GM23338 (cell line): Measurements from ENCODE around the gene SMURF2. TPM values are rescaled to one million over a fixed set of nuclear protein-coding genes. Genes with fewer than 3 reads are reported as not detected.

Experiments used
- CREB1 ChIP-seq: fragments of 250-450 bp; sonication (Bioruptor Pico); IDR thresholded peaks from 2 replicates; pipeline ENCODE4 v1.5.0; 2020; ENCODE audit warnings: low read depth, mild to moderate bottlenecking, moderate library complexity
- EZH2 ChIP-seq: fragments of 200-600 bp; sonication (generic); IDR thresholded peaks from one replicate; pipeline ENCODE4 v1.8.0; 2017; ENCODE audit warnings: antibody characterized with exemption, mild to moderate bottlenecking, low read depth; ENCODE audit not compliant: unreplicated experiment
- EZH2phosphoT487 ChIP-seq: fragments of 200-600 bp; sonication (generic); IDR thresholded peaks from one replicate; pipeline ENCODE4 v1.8.1; 2018; ENCODE audit warnings: antibody characterized with exemption; ENCODE audit not compliant: unreplicated experiment
- STAT1 ChIP-seq: IDR thresholded peaks from one replicate; pipeline ENCODE4 v1.6.1; 2016; ENCODE audit warnings: antibody characterized with exemption; ENCODE audit not compliant: unreplicated experiment
- ZNF114 ChIP-seq: fragments of 250-450 bp; sonication (Bioruptor Pico); IDR thresholded peaks from 2 replicates; pipeline ENCODE4 v1.5.0; 2020; ENCODE audit warnings: mild to moderate bottlenecking, moderate library complexity
- ZNF462 ChIP-seq: fragments of 250-450 bp; sonication (Bioruptor Pico); IDR thresholded peaks from 2 replicates; pipeline ENCODE4 v1.5.0; 2020; ENCODE audit warnings: mild to moderate bottlenecking, moderate library complexity
- polyA plus RNA-seq: library from polyadenylated mRNA; unstranded; fragments of >200 nt; fragmentation: Nextera tagmentation; extraction: Ambion mirVana; gene quantifications from 2 replicates; pipeline ENCODE4 v1.2.1, GENCODE V29; 2016
- total RNA-seq: library from RNA; depleted of rRNA; stranded (reverse); fragments of >200 nt; shearing (Covaris generic); gene quantifications from 2 replicates; pipeline ENCODE4 v1.2.3, GENCODE V29; 2014
- TF ChIP-seq, protein P1 (sequence below), 2 experiments: fragments of 200-600 bp in 1 of 2; sonication (generic) in 1 of 2; conservative IDR thresholded peaks; 2 replicates each; pipeline versions ENCODE4 v1.5.1 to v1.6.1; 2016 to 2017; ENCODE audit warnings: antibody characterized with exemption in 2 of 2, low read depth in 2 of 2, mild to moderate bottlenecking in 2 of 2, moderate library complexity in 1 of 2
- TF ChIP-seq, protein P2 (sequence below): IDR thresholded peaks from one replicate; pipeline ENCODE4 v1.6.1; 2018; ENCODE audit warnings: antibody characterized with exemption; ENCODE audit not compliant: unreplicated experiment

SMURF2 gene
- total and polyA plus RNA-seq, 2 experiments from 2014 or later = 12.1 to 29.6 TPM

- TF ChIP-seq ZNF462 (CRISPR knock-in tag) (no peak), EZH2 (no peak), CREB1 (no peak), STAT1 (no peak), EZH2phosphoT487 (no peak), ZNF114 (no peak)
- TF ChIP-seq, protein P1, sequence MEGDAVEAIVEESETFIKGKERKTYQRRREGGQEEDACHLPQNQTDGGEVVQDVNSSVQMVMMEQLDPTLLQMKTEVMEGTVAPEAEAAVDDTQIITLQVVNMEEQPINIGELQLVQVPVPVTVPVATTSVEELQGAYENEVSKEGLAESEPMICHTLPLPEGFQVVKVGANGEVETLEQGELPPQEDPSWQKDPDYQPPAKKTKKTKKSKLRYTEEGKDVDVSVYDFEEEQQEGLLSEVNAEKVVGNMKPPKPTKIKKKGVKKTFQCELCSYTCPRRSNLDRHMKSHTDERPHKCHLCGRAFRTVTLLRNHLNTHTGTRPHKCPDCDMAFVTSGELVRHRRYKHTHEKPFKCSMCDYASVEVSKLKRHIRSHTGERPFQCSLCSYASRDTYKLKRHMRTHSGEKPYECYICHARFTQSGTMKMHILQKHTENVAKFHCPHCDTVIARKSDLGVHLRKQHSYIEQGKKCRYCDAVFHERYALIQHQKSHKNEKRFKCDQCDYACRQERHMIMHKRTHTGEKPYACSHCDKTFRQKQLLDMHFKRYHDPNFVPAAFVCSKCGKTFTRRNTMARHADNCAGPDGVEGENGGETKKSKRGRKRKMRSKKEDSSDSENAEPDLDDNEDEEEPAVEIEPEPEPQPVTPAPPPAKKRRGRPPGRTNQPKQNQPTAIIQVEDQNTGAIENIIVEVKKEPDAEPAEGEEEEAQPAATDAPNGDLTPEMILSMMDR (conservative IDR thresholded peaks at IDR 0.05; ENCODE audit: low read depth in 2 of 2) = no peak
- TF ChIP-seq, protein P2, sequence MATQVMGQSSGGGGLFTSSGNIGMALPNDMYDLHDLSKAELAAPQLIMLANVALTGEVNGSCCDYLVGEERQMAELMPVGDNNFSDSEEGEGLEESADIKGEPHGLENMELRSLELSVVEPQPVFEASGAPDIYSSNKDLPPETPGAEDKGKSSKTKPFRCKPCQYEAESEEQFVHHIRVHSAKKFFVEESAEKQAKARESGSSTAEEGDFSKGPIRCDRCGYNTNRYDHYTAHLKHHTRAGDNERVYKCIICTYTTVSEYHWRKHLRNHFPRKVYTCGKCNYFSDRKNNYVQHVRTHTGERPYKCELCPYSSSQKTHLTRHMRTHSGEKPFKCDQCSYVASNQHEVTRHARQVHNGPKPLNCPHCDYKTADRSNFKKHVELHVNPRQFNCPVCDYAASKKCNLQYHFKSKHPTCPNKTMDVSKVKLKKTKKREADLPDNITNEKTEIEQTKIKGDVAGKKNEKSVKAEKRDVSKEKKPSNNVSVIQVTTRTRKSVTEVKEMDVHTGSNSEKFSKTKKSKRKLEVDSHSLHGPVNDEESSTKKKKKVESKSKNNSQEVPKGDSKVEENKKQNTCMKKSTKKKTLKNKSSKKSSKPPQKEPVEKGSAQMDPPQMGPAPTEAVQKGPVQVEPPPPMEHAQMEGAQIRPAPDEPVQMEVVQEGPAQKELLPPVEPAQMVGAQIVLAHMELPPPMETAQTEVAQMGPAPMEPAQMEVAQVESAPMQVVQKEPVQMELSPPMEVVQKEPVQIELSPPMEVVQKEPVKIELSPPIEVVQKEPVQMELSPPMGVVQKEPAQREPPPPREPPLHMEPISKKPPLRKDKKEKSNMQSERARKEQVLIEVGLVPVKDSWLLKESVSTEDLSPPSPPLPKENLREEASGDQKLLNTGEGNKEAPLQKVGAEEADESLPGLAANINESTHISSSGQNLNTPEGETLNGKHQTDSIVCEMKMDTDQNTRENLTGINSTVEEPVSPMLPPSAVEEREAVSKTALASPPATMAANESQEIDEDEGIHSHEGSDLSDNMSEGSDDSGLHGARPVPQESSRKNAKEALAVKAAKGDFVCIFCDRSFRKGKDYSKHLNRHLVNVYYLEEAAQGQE = no peak
Measured at GRCh38 chr17:64662774-64663367, 764 bp upstream of the SMURF2 start (continued).
